SK-N-SH (cell line): ENCODE data around the gene THBS2. TPM values are rescaled to one million over a fixed set of nuclear protein-coding genes. Genes with fewer than 3 reads are reported as not detected.

Experiments
- CTCF ChIA-PET: fragments of 300-600, 350-600 bp; formaldehyde crosslinking; extraction: SDS; loops from one replicate; lab custom pipeline; 2021; lab: Yijun Ruan, JAX
- POLR2A ChIA-PET: fragments of 350-600 bp; sonication (Branson Sonifier 250); formaldehyde crosslinking; extraction: SDS; loops from one replicate; lab custom pipeline; 2020; ENCODE audit warnings: antibody characterized with exemption, inconsistent platforms; lab: Yijun Ruan, JAX
- DNase-seq: peaks from one replicate; pipeline ENCODE4 v3.0.0; 2012
- H2AFZ ChIP-seq: fragments of 200-600 bp; sonication (generic); 2 replicates; pipeline ENCODE4 v1.8.1; 2016; ENCODE audit warnings: antibody characterized with exemption, mild to moderate bottlenecking, low read depth
- H3F3A ChIP-seq: fragments of 200-600 bp; sonication (generic); replicated peaks from 2 replicates; pipeline ENCODE3; 2016; ENCODE audit warnings: antibody characterized with exemption, mild to moderate bottlenecking; ENCODE audit not compliant: insufficient read depth
- H3K27ac ChIP-seq, 2 experiments: fragments of 200-500 bp in 1 of 2; fragments of 200-600 bp in 1 of 2; sonication (Bioruptor generic) in 1 of 2; sonication (generic), shearing (Covaris generic) in 1 of 2; 2 replicates each; pipeline versions ENCODE4 v1.5.1 to v1.6.1; 2014 to 2016; ENCODE audit warnings: low read depth in 2 of 2, inconsistent platforms in 1 of 2, low read length in 1 of 2, mild to moderate bottlenecking in 1 of 2, mixed read lengths in 1 of 2
- H3K27me3 ChIP-seq: fragments of 200-600 bp; sonication (generic), shearing (Covaris generic); 2 replicates; pipeline ENCODE4 v1.6.1; 2016; ENCODE audit warnings: mixed run types; ENCODE audit not compliant: insufficient read depth
- H3K36me3 ChIP-seq, 2 experiments: fragments of 200-500 bp in 1 of 2; fragments of 200-600 bp in 1 of 2; sonication (Bioruptor generic) in 1 of 2; sonication (generic) in 1 of 2; replicated peaks in 1 of 2; 2 replicates each; pipeline versions ENCODE3 to v1.5.1; 2014 to 2016; ENCODE audit warnings: low read length in 1 of 2, mild to moderate bottlenecking in 1 of 2; ENCODE audit not compliant: insufficient read depth in 2 of 2, control insufficient read depth in 1 of 2
- H3K4me1 ChIP-seq, 2 experiments: fragments of 200-500 bp in 1 of 2; fragments of 200-600 bp in 1 of 2; sonication (Bioruptor generic) in 1 of 2; sonication (generic), shearing (Covaris generic) in 1 of 2; 2 replicates each; pipeline versions ENCODE4 v1.5.1 to v1.6.1; 2014 to 2016; ENCODE audit warnings: low read depth in 1 of 2, low read length in 1 of 2, mixed run types in 1 of 2; ENCODE audit not compliant: insufficient read depth in 2 of 2, control insufficient read depth in 1 of 2
- H3K4me2 ChIP-seq: fragments of 200-600 bp; sonication (generic), shearing (Covaris generic); 2 replicates; pipeline ENCODE4 v1.6.1; 2017; ENCODE audit warnings: mixed run types
- H3K4me3 ChIP-seq, 2 experiments: fragments of 200-500 bp in 1 of 2; fragments of 200-600 bp in 1 of 2; sonication (Bioruptor generic) in 1 of 2; sonication (generic), shearing (Covaris generic) in 1 of 2; 2 replicates each; pipeline versions ENCODE4 v1.5.1 to v1.8.1; 2014 to 2016; ENCODE audit warnings: low read depth in 2 of 2, inconsistent platforms in 1 of 2, low read length in 1 of 2, mild to moderate bottlenecking in 1 of 2, mixed read lengths in 1 of 2, moderate library complexity in 1 of 2
- H3K79me2 ChIP-seq: fragments of 200-600 bp; sonication (generic); 2 replicates; pipeline ENCODE4 v1.8.1; 2017; ENCODE audit warnings: mild to moderate bottlenecking; ENCODE audit not compliant: insufficient read depth
- H3K9ac ChIP-seq: fragments of 200-600 bp; sonication (generic); 2 replicates; pipeline ENCODE4 v1.6.1; 2017; ENCODE audit warnings: mixed run types
- H3K9me2 ChIP-seq: fragments of 200-600 bp; sonication (generic); 2 replicates; pipeline ENCODE4 v1.6.1; 2017; ENCODE audit warnings: mixed run types
- H3K9me3 ChIP-seq: fragments of 200-600 bp; sonication (generic); 2 replicates; pipeline ENCODE4 v1.6.1; 2017; ENCODE audit warnings: mixed run types, mild to moderate bottlenecking, moderate library complexity
- H4K20me1 ChIP-seq: fragments of 200-600 bp; sonication (generic); 2 replicates; pipeline ENCODE4 v1.6.1; 2017; ENCODE audit warnings: mild to moderate bottlenecking, mixed run types; ENCODE audit not compliant: insufficient read depth
- CHD2 ChIP-seq: fragments of 150-350 bp; IDR thresholded peaks from 2 replicates; pipeline ENCODE4 v1.6.1; 2018; ENCODE audit warnings: low read length; ENCODE audit not compliant: partially characterized antibody
- CTCF ChIP-seq: fragments of 200-600 bp; sonication (generic); IDR thresholded peaks from 2 replicates; pipeline ENCODE4 v1.6.1; 2017; ENCODE audit warnings: antibody characterized with exemption, mild to moderate bottlenecking, moderate library complexity
- ELF1 ChIP-seq: IDR thresholded peaks from 2 replicates; pipeline ENCODE4 v1.4.0; 2012
- EP300 ChIP-seq, 2 experiments: IDR thresholded peaks; 2 replicates each; pipeline versions ENCODE4 v1.4.0 to v1.6.1; 2012; ENCODE audit warnings: borderline replicate concordance in 1 of 2, low read depth in 1 of 2, low read length in 1 of 2
- EZH2phosphoT487 ChIP-seq: fragments of 200-600 bp; sonication (generic); IDR thresholded peaks from 2 replicates; pipeline ENCODE4 v1.6.1; 2017; ENCODE audit warnings: low read depth, mixed run types, mild to moderate bottlenecking, antibody characterized with exemption, moderate library complexity, borderline replicate concordance
- FOSL2 ChIP-seq: IDR thresholded peaks from 2 replicates; pipeline ENCODE4 v1.4.0; 2012; ENCODE audit warnings: low read depth, mild to moderate bottlenecking, moderate library complexity, borderline replicate concordance
- FOXM1 ChIP-seq: IDR thresholded peaks from 2 replicates; pipeline ENCODE4 v1.4.0; 2012; ENCODE audit warnings: low read depth, mild to moderate bottlenecking
- GABPA ChIP-seq: IDR thresholded peaks from 2 replicates; pipeline ENCODE4 v1.4.0; 2012; ENCODE audit warnings: low read depth, mild to moderate bottlenecking
- GATA2 ChIP-seq: sonication (generic); formaldehyde crosslinking; IDR thresholded peaks from 2 replicates; pipeline ENCODE4 v1.5.0; 2020; ENCODE audit warnings: mild to moderate bottlenecking, missing genetic modification reagents
- IRF3 ChIP-seq: fragments of 150-350 bp; IDR thresholded peaks from 2 replicates; pipeline ENCODE4 v1.6.1; 2016; ENCODE audit warnings: mild to moderate bottlenecking, low read depth, low read length
- MAX ChIP-seq: IDR thresholded peaks from 2 replicates; pipeline ENCODE4 v1.4.0; 2012; ENCODE audit warnings: low read depth
- MXI1 ChIP-seq: IDR thresholded peaks from 2 replicates; pipeline ENCODE4 v1.6.1; 2012; ENCODE audit warnings: mild to moderate bottlenecking, low read depth, low read length, improper control_type of control experiment
- NFIC ChIP-seq: IDR thresholded peaks from 2 replicates; pipeline ENCODE4 v1.4.0; 2012; ENCODE audit warnings: borderline replicate concordance
- NRF1 ChIP-seq: IDR thresholded peaks from 2 replicates; pipeline ENCODE4 v1.6.1; 2012; ENCODE audit warnings: low read depth, mild to moderate bottlenecking, low read length
- POLR2AphosphoS5 ChIP-seq: IDR thresholded peaks from 2 replicates; pipeline ENCODE4 v1.6.1; 2012; ENCODE audit warnings: low read depth, low read length
- RCOR1 ChIP-seq: fragments of 150-350 bp; IDR thresholded peaks from 2 replicates; pipeline ENCODE4 v1.6.1; 2017; ENCODE audit warnings: antibody characterized with exemption, low read length
- RXRA ChIP-seq: IDR thresholded peaks from 2 replicates; pipeline ENCODE4 v1.4.0; 2012; ENCODE audit warnings: low read depth, mild to moderate bottlenecking, borderline replicate concordance
- TCF12 ChIP-seq: IDR thresholded peaks from 2 replicates; pipeline ENCODE4 v1.4.0; 2012
- WGBS: methylation state at CpG from one replicate; pipeline ENCODE4 v1.1.6; 2017; ENCODE audit warnings: low lambda C conversion rate; 5-methylcytosine and 5-hydroxymethylcytosine counted together
- polyA plus RNA-seq, 3 experiments: library from polyadenylated mRNA; depleted of rRNA; stranded (reverse); fragments of >200 nt; gene quantifications; 2 replicates each; pipeline ENCODE4 v1.2.3, GENCODE V29; 2012
- TF ChIP-seq, protein P1 (sequence below): IDR thresholded peaks from 2 replicates; pipeline ENCODE4 v1.4.0; 2012; ENCODE audit warnings: low read depth, borderline replicate concordance
- TF ChIP-seq, protein P2 (sequence below): IDR thresholded peaks from 2 replicates; pipeline ENCODE4; 2012

The THBS2 gene
- polyA plus RNA-seq, 1 of the 3 experiments (the other 2 are of a cell fraction) = 166 TPM

GRCh38 chr6:169288591-169288990 is 34.9 kb upstream of the THBS2 start:
- DNase-seq = no peak
- Histone ChIP-seq H3K4me3 (no peak overlapping the region), H3K4me2 (no peak overlapping the region), H4K20me1 (no peaks in the 10 kb centered on the region), H3K4me1 (peaks cover 0 to 17% of the 10 kb centered on the region in 2 experiments; a peak in 3 of 4 replicates), H3K9me3 (no peaks in the 10 kb centered on the region), H3K27me3 (no peaks in the 10 kb centered on the region), H3F3A (peaks cover 11% of the 10 kb centered on the region), H3K27ac (no peak overlapping the region), H2AFZ (no peak overlapping the region), H3K9ac (no peak overlapping the region), H3K79me2 (no peaks in the 10 kb centered on the region), H3K9me2 (no peaks in the 10 kb centered on the region), H3K36me3 (no peaks in the 10 kb centered on the region)
- POLR2A ChIA-PET = no interaction called here
- no peak for TF ChIP-seq NRF1
- TF ChIP-seq CHD2 = no peak
- TF ChIP-seq, protein P1, sequence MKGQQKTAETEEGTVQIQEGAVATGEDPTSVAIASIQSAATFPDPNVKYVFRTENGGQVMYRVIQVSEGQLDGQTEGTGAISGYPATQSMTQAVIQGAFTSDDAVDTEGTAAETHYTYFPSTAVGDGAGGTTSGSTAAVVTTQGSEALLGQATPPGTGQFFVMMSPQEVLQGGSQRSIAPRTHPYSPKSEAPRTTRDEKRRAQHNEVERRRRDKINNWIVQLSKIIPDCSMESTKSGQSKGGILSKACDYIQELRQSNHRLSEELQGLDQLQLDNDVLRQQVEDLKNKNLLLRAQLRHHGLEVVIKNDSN = no peak
- TF ChIP-seq ELF1 = no peak
- no peak for TF ChIP-seq MXI1
- no peak for TF ChIP-seq GABPA
- no peak for TF ChIP-seq RCOR1
- TF ChIP-seq EP300 (IDR thresholded peaks at IDR 0.05; ENCODE audit: borderline replicate concordance in 1 of 2, low read depth in 1 of 2, low read length in 1 of 2) = no peak
- no peak for TF ChIP-seq POLR2AphosphoS5
- no peak for TF ChIP-seq NFIC
- TF ChIP-seq RXRA = no peak
- TF ChIP-seq FOXM1 = no peak
- TF ChIP-seq TCF12 = no peak
- TF ChIP-seq, protein P2, sequence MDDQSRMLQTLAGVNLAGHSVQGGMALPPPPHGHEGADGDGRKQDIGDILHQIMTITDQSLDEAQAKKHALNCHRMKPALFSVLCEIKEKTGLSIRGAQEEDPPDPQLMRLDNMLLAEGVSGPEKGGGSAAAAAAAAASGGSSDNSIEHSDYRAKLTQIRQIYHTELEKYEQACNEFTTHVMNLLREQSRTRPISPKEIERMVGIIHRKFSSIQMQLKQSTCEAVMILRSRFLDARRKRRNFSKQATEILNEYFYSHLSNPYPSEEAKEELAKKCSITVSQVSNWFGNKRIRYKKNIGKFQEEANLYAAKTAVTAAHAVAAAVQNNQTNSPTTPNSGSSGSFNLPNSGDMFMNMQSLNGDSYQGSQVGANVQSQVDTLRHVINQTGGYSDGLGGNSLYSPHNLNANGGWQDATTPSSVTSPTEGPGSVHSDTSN = no peak
- TF ChIP-seq EZH2phosphoT487 = no peak
- TF ChIP-seq IRF3 = no peak
- TF ChIP-seq CTCF = no peak; the same call in 1 of the 2 replicates
- no peak for TF ChIP-seq MAX
- no peak for TF ChIP-seq GATA2 (CRISPR knock-in tag)
- TF ChIP-seq FOSL2 = no peak
- CTCF ChIA-PET = no interaction called here
- WGBS = 79% methylated on average over 9 of the region's 10 CpGs
